Astrocyte (in vitro differentiated cells and primary cell): ENCODE results near the gene KLHL8. TPM values are rescaled to one million over a fixed set of nuclear protein-coding genes. Genes with fewer than 3 reads are reported as not detected.
A peak's percentile ranks its signal among the peaks of the same experiment; 100 is the strongest.

Experiments
- DNase-seq: peaks from one replicate; pipeline ENCODE4 v3.0.0-alpha.2; 2010; ENCODE audit warnings: low read depth
- FAIRE-seq: peaks from 2 replicates; lab custom pipeline; 2011; peaks lifted over from hg19 to GRCh38; lab: Jason Lieb, UNC
- H2AFZ ChIP-seq: 2 replicates; pipeline ENCODE4 v1.6.0; 2012; ENCODE audit warnings: low read depth, low read length, inconsistent platforms
- H3K27ac ChIP-seq: 2 replicates; pipeline ENCODE4 v1.5.1; 2011; ENCODE audit warnings: low read depth, low read length, inconsistent platforms
- H3K27me3 ChIP-seq: 2 replicates; pipeline ENCODE4 v1.6.0; 2011; ENCODE audit warnings: low read length, inconsistent platforms; ENCODE audit not compliant: insufficient read depth
- H3K36me3 ChIP-seq: 2 replicates; pipeline ENCODE4 v1.5.1; 2011; ENCODE audit warnings: low read length, inconsistent platforms; ENCODE audit not compliant: insufficient read depth
- H3K4me1 ChIP-seq: 2 replicates; pipeline ENCODE4 v1.5.1; 2011; ENCODE audit warnings: low read length, inconsistent platforms; ENCODE audit not compliant: insufficient read depth
- H3K4me2 ChIP-seq: 2 replicates; pipeline ENCODE4 v1.6.0; 2012; ENCODE audit warnings: low read length, inconsistent platforms
- H3K4me3 ChIP-seq: 2 replicates; pipeline ENCODE4 v1.5.1; 2011; ENCODE audit warnings: low read depth, mild to moderate bottlenecking, low read length, inconsistent platforms; ENCODE audit not compliant: insufficient read depth
- H3K79me2 ChIP-seq: 2 replicates; pipeline ENCODE4 v1.6.0; 2012; ENCODE audit warnings: mild to moderate bottlenecking, low read length, inconsistent platforms; ENCODE audit not compliant: insufficient read depth
- H3K9ac ChIP-seq: 2 replicates; pipeline ENCODE4 v1.6.0; 2012; ENCODE audit warnings: mild to moderate bottlenecking, low read length, inconsistent platforms
- H3K9me3 ChIP-seq: 2 replicates; pipeline ENCODE4 v1.5.1; 2012; ENCODE audit warnings: low read depth, mild to moderate bottlenecking, low read length, inconsistent platforms; ENCODE audit not compliant: insufficient read depth
- H4K20me1 ChIP-seq: 2 replicates; pipeline ENCODE4 v1.6.0; 2012; ENCODE audit warnings: low read length, inconsistent platforms; ENCODE audit not compliant: insufficient read depth
- H3K27ac Mint-ChIP-seq: one replicate; pipeline ENCODE4 v1.8.0; 2021; ENCODE audit warnings: mild to moderate bottlenecking, mixed read lengths; ENCODE audit not compliant: unreplicated experiment
- H3K27me3 Mint-ChIP-seq: one replicate; pipeline ENCODE4 v1.8.0; 2021; ENCODE audit warnings: low read depth, mixed read lengths; ENCODE audit not compliant: unreplicated experiment
- H3K36me3 Mint-ChIP-seq: one replicate; pipeline ENCODE4 v1.8.0; 2021; ENCODE audit warnings: low read depth, mixed read lengths; ENCODE audit not compliant: unreplicated experiment
- H3K4me1 Mint-ChIP-seq: one replicate; pipeline ENCODE4 v1.8.0; 2021; ENCODE audit warnings: low read depth, mixed read lengths; ENCODE audit not compliant: unreplicated experiment
- H3K4me3 Mint-ChIP-seq: one replicate; pipeline ENCODE4 v1.8.0; 2021; ENCODE audit warnings: mild to moderate bottlenecking, moderate library complexity, mixed read lengths; ENCODE audit not compliant: unreplicated experiment
- H3K9me3 Mint-ChIP-seq: one replicate; pipeline ENCODE4 v1.8.0; 2021; ENCODE audit warnings: mild to moderate bottlenecking, mixed read lengths; ENCODE audit not compliant: unreplicated experiment
- EZH2 ChIP-seq: IDR thresholded peaks from 2 replicates; pipeline ENCODE4 v1.6.1; 2012; ENCODE audit warnings: mild to moderate bottlenecking, low read length, inconsistent platforms; ENCODE audit not compliant: insufficient read depth
- total RNA-seq: library from RNA; stranded (reverse); gene quantifications from 2 replicates; pipeline ENCODE4 v1.2.1, GENCODE V29; 2021
- TF ChIP-seq, protein P1 (sequence below): IDR thresholded peaks from 2 replicates; pipeline ENCODE4 v1.5.1; 2011; ENCODE audit warnings: low read depth, mild to moderate bottlenecking, inconsistent platforms, low read length, moderate library complexity; ENCODE audit not compliant: insufficient read depth

KLHL8 gene
- total RNA-seq, 1 donor from 2014 or later: 11.8 TPM

DNA sequence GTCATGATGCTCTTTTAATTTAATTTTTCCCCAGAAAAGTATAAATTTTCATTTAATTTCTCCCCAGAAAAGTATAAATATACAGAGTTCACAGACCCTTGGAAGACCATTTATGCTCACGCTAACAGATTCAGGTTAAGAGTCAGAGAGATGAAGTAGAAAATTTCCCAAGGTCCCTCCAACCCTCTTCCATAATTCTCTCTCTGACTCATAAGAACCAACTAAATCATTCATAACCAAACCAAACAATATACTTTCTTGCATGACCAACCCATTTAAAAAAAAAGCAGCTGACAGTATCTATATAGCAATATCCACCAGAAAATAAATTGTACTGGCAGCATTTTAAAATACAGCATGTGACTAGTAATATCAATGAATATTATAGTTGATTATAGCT, 3.9 kb downstream of the KLHL8 start:
- Mint-ChIP-seq H3K27ac (no peak overlapping the region), H3K9me3 (no peaks in the 10 kb centered on the region), H3K4me3 (no peak overlapping the region), H3K4me1 (peaks cover 2% of the 10 kb centered on the region), H3K36me3 (no peaks in the 10 kb centered on the region), H3K27me3 (no peaks in the 10 kb centered on the region)
- no peaks in the 10 kb centered on the region for H3K27me3 ChIP-seq
- H3K36me3 ChIP-seq: no peaks in the 10 kb centered on the region
- DNase-seq (no peak), FAIRE-seq (no peak)
- peaks cover 11% of the 10 kb centered on the region for H3K4me1 ChIP-seq
- H3K9ac ChIP-seq: no peak overlapping the region
- no peak overlapping the region for H3K27ac ChIP-seq
- peaks cover 32% of the 10 kb centered on the region for H3K79me2 ChIP-seq
- no peak overlapping the region for H3K4me3 ChIP-seq
- no peak overlapping the region for H3K4me2 ChIP-seq
- H4K20me1 ChIP-seq: peaks cover 17% of the 10 kb centered on the region
- H2AFZ ChIP-seq: no peak overlapping the region
- TF ChIP-seq, protein P1, sequence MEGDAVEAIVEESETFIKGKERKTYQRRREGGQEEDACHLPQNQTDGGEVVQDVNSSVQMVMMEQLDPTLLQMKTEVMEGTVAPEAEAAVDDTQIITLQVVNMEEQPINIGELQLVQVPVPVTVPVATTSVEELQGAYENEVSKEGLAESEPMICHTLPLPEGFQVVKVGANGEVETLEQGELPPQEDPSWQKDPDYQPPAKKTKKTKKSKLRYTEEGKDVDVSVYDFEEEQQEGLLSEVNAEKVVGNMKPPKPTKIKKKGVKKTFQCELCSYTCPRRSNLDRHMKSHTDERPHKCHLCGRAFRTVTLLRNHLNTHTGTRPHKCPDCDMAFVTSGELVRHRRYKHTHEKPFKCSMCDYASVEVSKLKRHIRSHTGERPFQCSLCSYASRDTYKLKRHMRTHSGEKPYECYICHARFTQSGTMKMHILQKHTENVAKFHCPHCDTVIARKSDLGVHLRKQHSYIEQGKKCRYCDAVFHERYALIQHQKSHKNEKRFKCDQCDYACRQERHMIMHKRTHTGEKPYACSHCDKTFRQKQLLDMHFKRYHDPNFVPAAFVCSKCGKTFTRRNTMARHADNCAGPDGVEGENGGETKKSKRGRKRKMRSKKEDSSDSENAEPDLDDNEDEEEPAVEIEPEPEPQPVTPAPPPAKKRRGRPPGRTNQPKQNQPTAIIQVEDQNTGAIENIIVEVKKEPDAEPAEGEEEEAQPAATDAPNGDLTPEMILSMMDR: no peak
- no peak for TF ChIP-seq EZH2
- H3K9me3 ChIP-seq: no peaks in the 10 kb centered on the region

DNA sequence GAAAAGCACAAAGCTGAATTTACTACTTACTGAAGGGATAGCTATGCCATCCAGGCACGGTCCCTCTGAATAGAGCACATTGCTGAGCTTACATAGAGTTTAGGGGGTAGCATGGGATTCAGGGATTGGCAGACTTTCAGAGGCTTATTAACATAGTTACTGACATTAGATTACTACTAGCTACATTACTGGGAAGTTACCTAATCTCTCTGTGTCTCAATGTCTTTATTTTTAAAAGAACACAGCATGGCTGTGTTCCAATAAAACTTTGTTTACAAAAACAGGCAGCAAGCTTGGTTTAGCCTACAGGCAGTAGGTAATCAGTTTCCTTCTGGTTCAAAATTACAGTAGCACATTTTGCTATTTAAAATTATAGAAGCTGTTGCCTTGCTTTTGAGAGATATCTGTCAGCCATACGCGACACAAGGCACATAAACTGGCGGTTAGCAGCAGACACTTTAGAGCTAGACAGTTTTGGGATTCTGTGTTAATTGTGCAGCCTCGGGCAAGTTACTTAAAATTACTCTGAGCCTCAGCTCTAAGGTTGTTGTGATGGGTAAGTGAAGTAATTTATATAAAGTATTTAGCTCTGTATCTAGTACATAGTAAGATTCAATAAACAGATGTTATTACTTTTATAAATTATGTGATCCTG, 6.9 kb downstream of the KLHL8 start:
- Mint-ChIP-seq H3K9me3 (no peaks in the 10 kb centered on the region), H3K27me3 (no peaks in the 10 kb centered on the region), H3K27ac (no peak overlapping the region), H3K4me3 (no peak overlapping the region), H3K4me1 (peaks cover 2% of the 10 kb centered on the region), H3K36me3 (no peaks in the 10 kb centered on the region)
- peaks cover 4% of the 10 kb centered on the region for H3K4me1 ChIP-seq
- no peak overlapping the region for H2AFZ ChIP-seq
- no peak overlapping the region for H3K9ac ChIP-seq
- no peaks in the 10 kb centered on the region for H3K36me3 ChIP-seq
- no peak overlapping the region for H3K27ac ChIP-seq
- no peak for TF ChIP-seq EZH2
- TF ChIP-seq, protein P1: no peak
- no peaks in the 10 kb centered on the region for H3K9me3 ChIP-seq
- H3K4me3 ChIP-seq: no peak overlapping the region
- H3K4me2 ChIP-seq: no peak overlapping the region
- H3K79me2 ChIP-seq: peaks cover 20% of the 10 kb centered on the region
- DNase-seq: no peak
- no peak for FAIRE-seq
- H3K27me3 ChIP-seq: no peaks in the 10 kb centered on the region
- peaks cover 12% of the 10 kb centered on the region for H4K20me1 ChIP-seq

DNA sequence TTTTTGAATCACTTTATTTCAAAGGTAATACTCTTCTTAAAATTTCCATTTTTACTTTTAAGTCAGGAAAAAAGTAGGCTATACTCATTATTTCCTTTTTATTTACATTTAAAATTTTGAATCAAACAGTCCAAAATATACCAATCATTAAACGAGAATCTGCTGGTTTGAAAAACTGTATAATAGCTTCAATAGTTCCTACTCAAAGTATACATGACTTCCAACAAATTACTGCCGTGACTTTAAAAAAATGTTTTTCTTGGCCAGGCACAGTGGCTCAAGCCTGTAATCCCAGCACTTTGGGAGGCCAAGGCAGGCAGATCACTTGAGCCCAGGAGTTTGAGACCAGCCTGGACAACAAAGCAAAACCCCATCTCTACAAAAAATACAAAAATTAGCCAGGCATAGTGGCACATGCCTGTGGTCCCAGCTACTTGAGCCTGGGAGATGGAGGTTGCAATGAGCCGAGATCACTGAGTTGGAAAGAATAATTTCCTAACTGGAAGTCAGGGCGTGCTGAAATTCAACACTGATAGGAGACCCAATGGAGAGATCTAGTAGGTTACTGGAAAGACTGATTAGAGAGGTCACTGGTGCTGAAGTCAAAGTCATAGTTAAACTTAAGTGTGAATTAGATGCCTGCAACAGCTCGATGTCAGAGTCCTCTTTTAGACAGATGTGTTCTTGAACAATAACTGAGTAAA, 9.0 kb downstream of the KLHL8 start:
- H3K27ac Mint-ChIP-seq: no peak overlapping the region
- Histone ChIP-seq H4K20me1 (peaks cover 13% of the 10 kb centered on the region), H3K4me2 (no peak overlapping the region), H3K9me3 (no peaks in the 10 kb centered on the region), H3K79me2 (peaks cover 28% of the 10 kb centered on the region), H3K27me3 (no peaks in the 10 kb centered on the region), H3K9ac (no peak overlapping the region), H2AFZ (no peak overlapping the region), H3K27ac (no peak overlapping the region), H3K36me3 (no peaks in the 10 kb centered on the region), H3K4me1 (peaks cover 4% of the 10 kb centered on the region), H3K4me3 (no peak overlapping the region)
- H3K27me3 Mint-ChIP-seq: no peaks in the 10 kb centered on the region
- TF ChIP-seq EZH2: no peak
- TF ChIP-seq, protein P1: no peak
- no peak overlapping the region for H3K4me3 Mint-ChIP-seq
- DNase-seq: peak; percentile 10
- no peaks in the 10 kb centered on the region for H3K36me3 Mint-ChIP-seq
- H3K4me1 Mint-ChIP-seq: peaks cover under 1% of the 10 kb centered on the region
- no peaks in the 10 kb centered on the region for H3K9me3 Mint-ChIP-seq
- FAIRE-seq: no peak
